HG03442 (cell line): Measurements from ENCODE around the gene GCK.

Experiments used
- ATAC-seq: cut with Tn5 transposase; IDR thresholded peaks from one replicate; pipeline ENCODE4 v1.9.1; 2021; ENCODE audit warnings: mild to moderate bottlenecking, moderate library complexity; ENCODE audit not compliant: unreplicated experiment

The GCK gene

GRCh38 chr7:44223362-44224079, 34.3 kb upstream of the GCK start:
- ATAC-seq = no peak

DNA sequence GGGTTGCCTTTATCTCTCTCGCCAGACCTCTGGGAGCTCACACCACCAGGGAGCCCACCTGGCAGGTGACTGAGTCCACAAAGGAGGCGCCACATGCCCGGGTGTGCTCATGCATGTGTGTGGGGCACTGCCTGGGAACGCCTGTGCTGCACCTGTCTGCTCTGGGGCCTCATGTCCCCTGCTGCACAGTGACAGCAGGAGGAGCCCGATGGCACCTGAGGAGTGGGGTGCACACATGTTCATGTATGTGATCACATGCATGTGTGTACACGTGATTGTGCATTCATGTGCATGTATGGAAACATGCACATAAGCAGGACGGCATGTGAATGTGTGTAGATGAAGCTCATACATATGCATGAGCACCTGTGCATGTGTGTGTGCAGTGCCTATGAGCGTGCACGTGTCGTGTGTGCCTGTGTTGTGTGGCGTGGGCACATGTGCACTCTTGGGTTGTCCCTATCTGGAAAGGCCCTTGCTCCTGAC, 33.6 kb upstream of the GCK start:
- no peak for ATAC-seq

DNA sequence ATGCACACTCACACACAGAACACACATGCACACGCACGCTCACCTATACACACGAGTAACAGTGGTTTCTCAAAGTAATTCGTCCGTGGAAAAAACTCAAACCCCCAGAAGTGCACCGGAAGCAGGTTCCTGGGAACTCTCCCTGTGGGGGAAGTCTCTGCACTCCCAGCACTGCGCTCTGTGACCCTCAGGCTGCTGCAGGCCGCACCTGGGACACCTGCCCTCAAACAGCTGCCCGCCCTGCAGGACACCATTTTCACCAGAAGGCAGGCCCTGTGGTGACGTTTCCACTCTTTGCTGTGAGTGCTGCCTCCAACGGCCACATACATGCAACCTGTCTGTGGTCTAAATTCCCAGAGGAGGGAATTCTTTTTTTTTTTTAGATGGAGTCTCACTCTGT, 32.8 kb upstream of the GCK start:
- ATAC-seq = no peak

- ATAC-seq = no peak
Measured at GRCh38 chr7:44221231-44221791, 32.1 kb upstream of the GCK start.

DNA sequence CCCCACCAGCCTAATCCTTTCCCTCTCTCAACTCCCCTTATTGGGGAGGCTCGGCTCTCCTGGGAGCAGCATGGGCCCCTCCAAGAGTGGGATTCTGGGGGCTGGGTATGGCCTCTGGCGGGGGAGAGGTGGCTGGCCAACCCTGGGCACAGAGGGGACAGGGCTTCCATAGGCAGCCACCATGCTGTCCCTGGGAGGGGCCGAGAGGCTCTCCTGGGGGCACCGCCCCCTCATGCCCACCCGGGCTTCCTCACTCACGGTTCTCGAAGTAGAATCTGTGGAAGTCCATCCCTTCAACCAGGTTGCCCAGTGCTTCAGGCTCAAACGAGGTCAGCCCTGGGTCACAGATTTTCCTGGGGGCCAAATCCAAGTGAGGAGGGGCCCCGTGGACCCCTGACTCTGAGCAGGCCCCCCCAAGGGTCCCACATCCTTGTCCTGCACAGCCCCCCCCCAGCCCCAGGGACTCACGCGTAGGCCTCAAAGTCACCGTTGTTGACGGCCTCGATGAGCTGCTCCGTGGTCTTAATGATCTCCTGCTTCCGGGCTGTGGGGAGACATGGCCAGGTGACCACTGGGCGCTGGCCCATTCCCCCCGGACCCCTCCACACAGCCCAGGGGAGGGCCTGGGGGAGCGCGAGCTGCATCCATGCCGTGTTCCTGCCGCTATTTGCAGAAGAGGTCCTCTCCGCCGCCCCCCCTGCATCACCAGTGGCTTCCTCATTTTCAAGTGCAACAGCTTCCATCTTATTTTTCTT, 31.3 kb upstream of the GCK start:
- no peak for ATAC-seq

GRCh38 chr7:44220046-44220357, 30.8 kb upstream of the GCK start:
- no peak for ATAC-seq

- ATAC-seq = no peak
Measured at GRCh38 chr7:44219371-44220045, 30.3 kb upstream of the GCK start.

DNA sequence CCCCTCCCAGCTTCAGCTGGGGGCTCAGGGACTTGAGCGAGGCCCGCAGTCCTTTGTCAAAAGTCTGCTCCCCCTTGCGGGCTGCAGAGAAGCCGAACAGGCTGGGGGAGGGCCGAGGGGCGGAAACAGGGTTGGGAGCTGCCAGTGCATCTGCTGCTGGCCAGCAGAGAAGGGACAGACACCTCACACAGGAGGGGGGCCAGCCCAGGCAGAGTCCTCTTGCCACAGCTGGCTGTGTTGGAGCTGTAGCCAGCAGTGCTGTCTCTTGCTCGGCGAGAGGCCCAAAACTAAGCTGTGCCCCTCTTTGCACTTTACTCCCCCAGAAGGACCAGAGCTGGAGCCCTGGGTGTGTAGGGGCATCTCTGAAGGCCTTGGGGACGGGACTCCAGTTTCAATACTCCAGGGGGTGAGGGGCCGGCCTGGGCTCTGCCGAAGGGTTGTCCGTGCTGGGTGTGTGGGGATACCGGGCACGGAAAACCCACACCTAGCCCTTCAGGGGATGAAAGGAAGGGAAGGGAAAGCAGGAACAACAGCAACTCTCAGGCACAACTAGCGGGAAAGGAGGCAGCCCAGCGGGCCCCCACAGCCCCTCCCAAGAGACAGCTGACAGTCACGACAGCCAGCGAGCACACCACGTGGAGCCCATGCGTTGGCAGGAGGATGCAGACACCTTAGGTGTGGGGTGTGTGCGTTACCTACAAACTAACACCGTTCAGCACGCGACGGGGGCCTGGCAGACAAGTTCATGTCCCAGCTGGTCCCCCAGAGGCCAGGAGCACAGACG, 29.4 kb upstream of the GCK start:
- no peak for ATAC-seq

- ATAC-seq = no peak
Measured at GRCh38 chr7:44217852-44218402, 28.7 kb upstream of the GCK start.

GRCh38 chr7:44217223-44217714, 28.0 kb upstream of the GCK start:
- ATAC-seq = no peak

- no peak for ATAC-seq
Measured at GRCh38 chr7:44216521-44217222, 27.4 kb upstream of the GCK start.

DNA sequence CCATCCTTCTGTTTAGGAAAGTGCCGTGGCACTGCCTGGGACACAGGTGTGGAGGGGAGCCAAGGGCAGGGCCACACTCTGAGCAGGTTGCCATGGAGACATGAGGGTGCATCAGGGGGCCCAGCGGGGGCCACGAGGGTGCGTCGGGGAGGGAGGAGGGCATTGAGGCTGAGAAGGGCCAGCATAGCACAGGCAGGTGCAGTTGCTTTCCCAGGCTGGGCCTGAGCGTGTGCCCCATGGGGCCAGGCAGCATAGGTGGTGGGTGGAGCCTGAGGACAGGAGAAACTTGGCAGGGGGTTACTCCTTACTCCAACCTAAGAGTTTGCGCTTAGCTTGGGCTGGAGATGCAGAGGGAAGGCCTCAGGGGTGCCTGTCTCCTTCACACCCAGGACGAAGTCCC, 26.8 kb upstream of the GCK start:
- ATAC-seq = no peak

DNA sequence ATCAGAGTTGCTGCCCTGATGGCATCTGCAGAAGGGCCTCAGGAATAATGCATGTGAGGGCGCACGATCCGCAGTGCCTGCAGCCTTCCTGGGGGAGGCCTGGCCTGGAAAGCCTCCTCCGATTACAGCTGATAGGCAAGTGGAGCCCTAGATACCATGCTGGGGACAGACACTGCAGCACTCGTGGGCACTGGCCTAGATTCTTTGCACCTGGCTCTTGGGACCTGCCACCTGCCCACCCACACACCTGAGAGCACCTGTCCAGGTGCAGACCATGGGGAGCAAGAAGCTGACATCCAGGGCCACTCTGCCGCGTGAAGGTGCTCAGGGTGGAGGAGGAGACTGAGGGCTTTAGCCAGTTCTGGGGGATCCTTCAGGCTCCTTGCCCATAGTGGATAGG, 26.3 kb upstream of the GCK start:
- ATAC-seq = no peak

- ATAC-seq = no peak
Measured at GRCh38 chr7:44213877-44214388, 24.7 kb upstream of the GCK start.

DNA sequence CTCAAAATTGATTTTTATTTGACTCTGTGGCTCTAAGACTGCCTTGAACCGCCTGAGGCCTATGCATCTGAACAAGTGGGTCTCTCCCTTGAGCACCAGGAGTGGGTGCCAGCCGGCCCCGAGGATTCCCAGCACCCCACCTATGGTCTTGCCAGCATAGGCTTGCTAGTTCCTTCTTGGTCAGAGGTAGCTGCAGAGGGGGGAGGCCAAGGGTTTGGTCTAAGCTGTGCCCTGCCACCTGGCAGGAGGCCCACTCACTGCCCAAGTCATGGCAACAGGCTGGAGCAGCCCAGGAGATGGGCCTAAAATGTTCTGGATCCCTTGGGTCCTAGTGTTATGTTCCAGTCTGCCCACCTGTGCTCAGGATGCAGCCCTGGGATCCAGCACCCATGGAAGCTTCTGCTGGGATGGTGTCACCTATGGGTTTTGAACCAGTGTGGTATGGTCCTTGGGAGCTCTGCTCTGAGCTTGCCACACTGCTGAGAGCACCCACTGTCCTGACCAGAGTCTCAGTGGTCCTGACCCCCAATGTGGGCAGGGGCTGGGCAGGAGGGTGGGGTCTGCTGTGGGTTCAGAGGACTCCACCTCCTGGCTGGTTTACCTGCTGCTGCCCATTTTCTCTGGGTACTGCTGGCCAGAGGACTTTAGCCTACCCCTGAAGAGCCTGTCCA, 24.1 kb upstream of the GCK start:
- ATAC-seq = no peak

GRCh38 chr7:44212581-44213184, 23.4 kb upstream of the GCK start:
- no peak for ATAC-seq

DNA sequence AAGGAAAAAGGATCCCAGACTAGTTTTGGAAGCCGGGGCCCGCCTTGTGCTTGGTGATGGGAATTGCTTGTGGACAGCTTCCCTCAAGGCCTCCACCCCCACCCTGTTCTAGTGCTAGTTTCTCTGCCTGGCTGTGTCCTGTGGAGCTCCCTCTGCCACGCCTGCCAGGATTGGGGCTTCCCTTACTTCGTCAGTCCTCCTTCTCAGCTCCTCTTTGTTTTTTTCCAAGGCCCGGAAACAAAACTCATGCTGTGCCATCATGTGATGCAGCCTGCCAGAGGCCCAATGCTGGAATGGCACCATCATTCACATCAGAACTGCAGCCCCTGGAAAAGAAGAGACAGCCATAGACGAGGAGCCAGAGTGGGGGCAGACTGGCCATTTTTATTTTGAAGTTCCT, 22.8 kb upstream of the GCK start:
- ATAC-seq = no peak

DNA sequence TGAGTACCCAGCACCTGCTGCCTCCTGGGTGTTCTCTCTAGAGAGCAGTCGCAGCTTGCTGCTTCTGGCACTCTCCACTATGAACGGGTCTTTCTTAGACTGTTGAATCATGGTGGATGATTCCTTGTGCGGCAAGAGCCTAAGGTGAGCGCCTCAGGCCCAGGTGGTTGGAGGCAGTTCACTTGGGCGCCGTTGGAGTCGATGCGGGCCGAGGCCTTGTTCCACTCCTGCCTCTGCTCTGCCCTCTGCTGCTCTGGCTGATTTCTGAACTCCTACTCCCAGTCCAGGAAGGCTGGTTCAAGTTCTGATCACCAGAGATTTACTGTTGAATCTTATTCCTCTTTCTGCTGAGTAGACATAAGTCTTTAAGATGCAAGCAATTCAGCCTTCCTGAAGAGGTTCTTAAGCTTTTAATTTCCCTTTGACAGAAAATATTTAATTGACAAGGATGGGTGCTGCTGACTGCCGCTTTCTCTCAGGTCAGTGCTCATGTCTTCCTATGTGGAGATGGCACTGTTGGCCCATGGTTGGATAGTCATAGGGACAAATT, 22.0 kb upstream of the GCK start:
- no peak for ATAC-seq
